Measurements from ENCODE around the gene CDK2.

- no peak for TF ChIP-seq CTCF (IDR thresholded peaks at IDR 0.05)
- no peak for TF ChIP-seq POLR2A (IDR thresholded peaks at IDR 0.05)
Measured at GRCh38 chr12:56017181-56017580, 50.6 kb downstream of the CDK2 start.

Data from stomach (tissue), 4 donors.